HepG2 (cell line): Measurements from ENCODE around the gene SNX9. TPM values are rescaled to one million over a fixed set of nuclear protein-coding genes. Genes with fewer than 3 reads are reported as not detected.

ENCODE experiments used
- ATAC-seq: fragments of 200-7000 bp; cut with Tn5 transposase; 3 replicates; pipeline ENCODE4 v1.9.1; 2020; ENCODE audit warnings: mild to moderate bottlenecking, moderate library complexity
- BruUV-seq: library from RNA; stranded (reverse); fragments of 400-500 nt; replicated peaks from 2 replicates; lab custom pipeline; 2021; lab: Mats Ljungman, UMichigan
- CTCF ChIA-PET: fragments of 300-600 bp; formaldehyde crosslinking; extraction: SDS; loops from one replicate; lab custom pipeline; 2021; ENCODE audit warnings: low total read pairs, inconsistent platforms, low intra/inter-chr PET ratio; lab: Yijun Ruan, JAX
- POLR2A ChIA-PET: fragments of 350-600 bp; sonication (Branson Sonifier 250); formaldehyde crosslinking; loops from one replicate; lab custom pipeline; 2020; ENCODE audit warnings: antibody characterized with exemption, inconsistent platforms; lab: Yijun Ruan, JAX
- DNase-seq: peaks from one replicate; pipeline ENCODE4 v3.0.0-alpha.2; 2015; ENCODE audit warnings: low spot score
- FAIRE-seq: peaks from 3 replicates; lab custom pipeline; 2011; peaks lifted over from hg19 to GRCh38; lab: Jason Lieb, UNC
- H2AFZ ChIP-seq: one replicate; pipeline ENCODE4 v1.6.1; 2011; ENCODE audit warnings: low read length, inconsistent platforms
- H3K27ac ChIP-seq: fragments of 300-600 bp; 3 replicates; pipeline ENCODE4 v1.8.0; 2011; ENCODE audit warnings: mixed run types, mild to moderate bottlenecking, mixed read lengths, low read length, inconsistent platforms; ENCODE audit not compliant: insufficient read depth; ENCODE audit errors: extremely low read length
- H3K27me3 ChIP-seq, 2 experiments: fragments of 200-600 bp in 1 of 2; 2 replicates in 1 of 2; 3 replicates in 1 of 2; pipeline versions ENCODE4 v1.6.0 to v1.8.0; 2011; ENCODE audit warnings: low read length in 2 of 2, mild to moderate bottlenecking in 2 of 2, moderate library complexity in 2 of 2, inconsistent platforms in 1 of 2; ENCODE audit not compliant: insufficient read depth in 2 of 2, control insufficient read depth in 1 of 2
- H3K36me3 ChIP-seq, 2 experiments: fragments of 200-600 bp in 1 of 2; replicated peaks in 1 of 2; 2 replicates in 1 of 2; 3 replicates in 1 of 2; pipeline versions ENCODE4 v1.5.1 to v1.8.0; 2011; ENCODE audit warnings: low read length in 2 of 2, inconsistent platforms in 1 of 2; ENCODE audit not compliant: insufficient read depth in 2 of 2, control insufficient read depth in 1 of 2
- H3K4me1 ChIP-seq: 2 replicates; pipeline ENCODE4 v1.5.1; 2012; ENCODE audit warnings: low read length, inconsistent platforms; ENCODE audit not compliant: insufficient read depth
- H3K4me2 ChIP-seq: 2 replicates; pipeline ENCODE4 v1.6.0; 2011; ENCODE audit warnings: low read depth, low read length, inconsistent platforms
- H3K4me3 ChIP-seq, 3 experiments: fragments of 200-600 bp in 1 of 3; sonication (generic), shearing (Covaris generic) in 1 of 3; replicated peaks in 1 of 3; 2 replicates each; pipeline ENCODE4 v1.5.1; 2011 to 2016; ENCODE audit warnings: low read length in 3 of 3, inconsistent platforms in 2 of 3, low read depth in 2 of 3, mild to moderate bottlenecking in 2 of 3, control low read depth in 1 of 3, mixed read lengths in 1 of 3; ENCODE audit not compliant: insufficient read depth in 1 of 3
- H3K79me2 ChIP-seq: one replicate; pipeline ENCODE4 v1.6.1; 2011; ENCODE audit warnings: low read length, inconsistent platforms; ENCODE audit not compliant: insufficient read depth
- H3K9ac ChIP-seq: 2 replicates; pipeline ENCODE4 v1.6.0; 2011; ENCODE audit warnings: mild to moderate bottlenecking, low read depth, low read length, inconsistent platforms; ENCODE audit not compliant: insufficient read depth
- H3K9me3 ChIP-seq: 2 replicates; pipeline ENCODE4 v1.5.1; 2012; ENCODE audit warnings: mild to moderate bottlenecking, low read length
- H4K20me1 ChIP-seq: 2 replicates; pipeline ENCODE4 v1.6.0; 2011; ENCODE audit warnings: inconsistent platforms, mild to moderate bottlenecking, low read length, moderate library complexity; ENCODE audit not compliant: insufficient read depth
- ATM ChIP-seq: fragments of 450-650 bp; IDR thresholded peaks from 2 replicates; pipeline ENCODE4 v1.7.1; 2017; ENCODE audit warnings: mild to moderate bottlenecking, borderline replicate concordance
- CEBPG ChIP-seq: IDR thresholded peaks from 2 replicates; pipeline ENCODE4 v1.6.1; 2016
- EHMT2 ChIP-seq: fragments of 200-600 bp; sonication (generic); IDR thresholded peaks from 2 replicates; pipeline ENCODE4 v1.7.0; 2017; ENCODE audit warnings: antibody characterized with exemption, low read depth, low read length, borderline replicate concordance
- NR2F1 ChIP-seq, 2 experiments: fragments of 450-650 bp in 1 of 2; formaldehyde crosslinking in 1 of 2; IDR thresholded peaks; 2 replicates each; pipeline versions ENCODE4 v1.5.0 to v1.6.1; 2016 to 2020; ENCODE audit warnings: mild to moderate bottlenecking in 1 of 2, missing compliant biosample characterization in 1 of 2, missing genetic modification reagents in 1 of 2, moderate library complexity in 1 of 2
- SP2 ChIP-seq: sonication (generic); formaldehyde crosslinking; IDR thresholded peaks from 2 replicates; pipeline ENCODE4 v1.5.1; 2020; ENCODE audit warnings: mild to moderate bottlenecking, missing genetic modification reagents
- SYNCRIP ChIP-seq: fragments of 200-400 bp; formaldehyde crosslinking; IDR thresholded peaks from 2 replicates; pipeline ENCODE4 v1.6.1; 2018; ENCODE audit warnings: mild to moderate bottlenecking, low read depth, low read length; ENCODE audit not compliant: insufficient read depth
- TOE1 ChIP-seq: sonication (generic); formaldehyde crosslinking; IDR thresholded peaks from 2 replicates; pipeline ENCODE4 v1.4.0; 2020; ENCODE audit warnings: mild to moderate bottlenecking, missing genetic modification reagents
- ZNF160 ChIP-seq: sonication (generic); formaldehyde crosslinking; IDR thresholded peaks from 2 replicates; pipeline ENCODE4 v1.8.0; 2022; ENCODE audit warnings: mild to moderate bottlenecking, inconsistent platforms, missing genetic modification reagents
- ZNF589 ChIP-seq: sonication (generic); formaldehyde crosslinking; conservative IDR thresholded peaks from 2 replicates; pipeline ENCODE4 v1.8.0; 2022; ENCODE audit warnings: mild to moderate bottlenecking, moderate library complexity, missing genetic modification reagents
- ZSCAN31 ChIP-seq: sonication (generic); formaldehyde crosslinking; IDR thresholded peaks from 2 replicates; pipeline ENCODE4 v1.5.0; 2020; ENCODE audit warnings: low read depth, mild to moderate bottlenecking, missing genetic modification reagents
- WGBS: methylation state at CpG from one replicate; pipeline ENCODE4 v1.1.6; 2017; ENCODE audit warnings: low lambda C conversion rate; 5-methylcytosine and 5-hydroxymethylcytosine counted together
- in situ Hi-C: cut with HindIII; loops from 2 replicates; pipeline ENCODE4 v1.10.0; 2017; ENCODE audit warnings: low pct_unique_long_range_greater_than_20kb; ENCODE audit not compliant: extremely low pct_ligation_motif_present
- intact Hi-C: fragments of 100-400 bp; cut with micrococcal nuclease; formaldehyde crosslinking; loops from one replicate; pipeline ENCODE4 v1.10.0; 2022; ENCODE audit not compliant: unreplicated experiment
- polyA plus RNA-seq, 8 experiments: library from polyadenylated mRNA; depleted of rRNA in 3 of 8; stranded (reverse) in 7 of 8; unstranded in 1 of 8; fragments of >200 nt; fragmentation: Illumina TruSeq in 4 of 8; extraction: Trizol in 4 of 8; gene quantifications; 2 replicates each; pipeline versions ENCODE4 v1.2.1 to v1.2.3, GENCODE V29; 2011 to 2016; ENCODE audit warnings: low read depth in 4 of 8, missing spikeins in 1 of 8, mixed read lengths in 1 of 8; ENCODE audit not compliant: insufficient read depth in 1 of 8
- total RNA-seq, 5 experiments: library from RNA; depleted of rRNA; stranded (reverse); fragments of >200 nt; fragmentation: Illumina TruSeq; extraction: Trizol; gene quantifications; 2 replicates each; pipeline ENCODE4 v1.2.3, GENCODE V29; 2016; ENCODE audit warnings: low read depth in 1 of 5
- TF ChIP-seq, protein P1 (sequence below): sonication (generic); formaldehyde crosslinking; conservative IDR thresholded peaks from 2 replicates; pipeline ENCODE4 v1.5.0; 2020; ENCODE audit warnings: missing genetic modification reagents
- TF ChIP-seq, protein P2 (sequence below): sonication (generic); formaldehyde crosslinking; IDR thresholded peaks from 2 replicates; pipeline ENCODE4 v1.5.0; 2020; ENCODE audit warnings: missing genetic modification reagents, mild to moderate bottlenecking, borderline replicate concordance
- TF ChIP-seq, protein P3 (sequence below): sonication (generic); formaldehyde crosslinking; IDR thresholded peaks from 2 replicates; pipeline ENCODE4 v1.8.0; 2023; ENCODE audit warnings: mild to moderate bottlenecking, missing genetic modification reagents
- TF ChIP-seq, protein P4 (sequence below): sonication (generic); formaldehyde crosslinking; IDR thresholded peaks from 2 replicates; pipeline ENCODE4 v1.4.0; 2020; ENCODE audit warnings: missing genetic modification reagents
- TF ChIP-seq, protein P5 (sequence below): sonication (generic); formaldehyde crosslinking; conservative IDR thresholded peaks from 2 replicates; pipeline ENCODE4 v1.4.0; 2020; ENCODE audit warnings: missing genetic modification reagents
- TF ChIP-seq, protein P6 (sequence below): sonication (generic); formaldehyde crosslinking; IDR thresholded peaks from 2 replicates; pipeline ENCODE4 v1.8.1; 2023; ENCODE audit warnings: mild to moderate bottlenecking, missing genetic modification reagents

The SNX9 gene
- total and polyA plus RNA-seq, 2 of the 13 experiments (the other 11 are each of a cell fraction or from before 2014, with no cell fraction given): 21.9 to 36.0 TPM

DNA sequence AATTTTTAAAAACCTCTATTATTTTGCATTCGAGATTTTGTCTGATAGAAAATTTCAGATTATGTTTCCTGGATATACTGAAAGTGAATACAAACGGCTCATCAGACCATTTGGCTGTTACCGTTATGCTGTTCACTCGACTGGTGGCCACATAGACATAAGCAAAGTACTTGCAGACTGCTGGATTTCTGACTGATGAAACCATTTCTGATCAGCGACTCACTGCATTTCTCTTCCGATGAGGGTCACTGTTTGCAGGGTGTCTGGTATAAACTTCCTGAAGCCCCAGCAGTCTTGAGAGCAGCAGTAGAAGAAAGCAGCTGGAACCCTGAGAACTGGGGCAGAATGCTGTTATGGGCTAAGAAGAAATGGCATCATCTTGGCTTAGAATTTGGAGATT lies 17.7 kb downstream of the SNX9 start:
- WGBS: 94% methylated on average over 6 of the region's 6 CpGs
- TF ChIP-seq, protein P1, sequence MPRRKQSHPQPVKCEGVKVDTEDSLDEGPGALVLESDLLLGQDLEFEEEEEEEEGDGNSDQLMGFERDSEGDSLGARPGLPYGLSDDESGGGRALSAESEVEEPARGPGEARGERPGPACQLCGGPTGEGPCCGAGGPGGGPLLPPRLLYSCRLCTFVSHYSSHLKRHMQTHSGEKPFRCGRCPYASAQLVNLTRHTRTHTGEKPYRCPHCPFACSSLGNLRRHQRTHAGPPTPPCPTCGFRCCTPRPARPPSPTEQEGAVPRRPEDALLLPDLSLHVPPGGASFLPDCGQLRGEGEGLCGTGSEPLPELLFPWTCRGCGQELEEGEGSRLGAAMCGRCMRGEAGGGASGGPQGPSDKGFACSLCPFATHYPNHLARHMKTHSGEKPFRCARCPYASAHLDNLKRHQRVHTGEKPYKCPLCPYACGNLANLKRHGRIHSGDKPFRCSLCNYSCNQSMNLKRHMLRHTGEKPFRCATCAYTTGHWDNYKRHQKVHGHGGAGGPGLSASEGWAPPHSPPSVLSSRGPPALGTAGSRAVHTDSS (CRISPR knock-in tag): no peak
- TF ChIP-seq ZSCAN31 (CRISPR knock-in tag) (no peak), ZNF589 (CRISPR knock-in tag) (no peak), SYNCRIP (no peak), EHMT2 (no peak), NR2F1 (CRISPR knock-in tag; IDR thresholded peaks at IDR 0.05) (no peak), ZNF160 (CRISPR knock-in tag) (no peak), SP2 (CRISPR knock-in tag) (no peak), TOE1 (CRISPR knock-in tag) (no peak), ATM (no peak), CEBPG (CRISPR knock-in tag) (no peak)
- TF ChIP-seq, protein P2, sequence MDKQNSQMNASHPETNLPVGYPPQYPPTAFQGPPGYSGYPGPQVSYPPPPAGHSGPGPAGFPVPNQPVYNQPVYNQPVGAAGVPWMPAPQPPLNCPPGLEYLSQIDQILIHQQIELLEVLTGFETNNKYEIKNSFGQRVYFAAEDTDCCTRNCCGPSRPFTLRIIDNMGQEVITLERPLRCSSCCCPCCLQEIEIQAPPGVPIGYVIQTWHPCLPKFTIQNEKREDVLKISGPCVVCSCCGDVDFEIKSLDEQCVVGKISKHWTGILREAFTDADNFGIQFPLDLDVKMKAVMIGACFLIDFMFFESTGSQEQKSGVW (CRISPR knock-in tag): no peak
- TF ChIP-seq, protein P3, sequence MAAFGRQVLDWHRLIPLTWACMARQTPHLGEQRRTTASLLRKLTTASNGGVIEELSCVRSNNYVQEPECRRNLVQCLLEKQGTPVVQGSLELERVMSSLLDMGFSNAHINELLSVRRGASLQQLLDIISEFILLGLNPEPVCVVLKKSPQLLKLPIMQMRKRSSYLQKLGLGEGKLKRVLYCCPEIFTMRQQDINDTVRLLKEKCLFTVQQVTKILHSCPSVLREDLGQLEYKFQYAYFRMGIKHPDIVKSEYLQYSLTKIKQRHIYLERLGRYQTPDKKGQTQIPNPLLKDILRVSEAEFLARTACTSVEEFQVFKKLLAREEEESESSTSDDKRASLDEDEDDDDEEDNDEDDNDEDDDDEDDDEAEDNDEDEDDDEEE (CRISPR knock-in tag): no peak
- TF ChIP-seq, protein P4, sequence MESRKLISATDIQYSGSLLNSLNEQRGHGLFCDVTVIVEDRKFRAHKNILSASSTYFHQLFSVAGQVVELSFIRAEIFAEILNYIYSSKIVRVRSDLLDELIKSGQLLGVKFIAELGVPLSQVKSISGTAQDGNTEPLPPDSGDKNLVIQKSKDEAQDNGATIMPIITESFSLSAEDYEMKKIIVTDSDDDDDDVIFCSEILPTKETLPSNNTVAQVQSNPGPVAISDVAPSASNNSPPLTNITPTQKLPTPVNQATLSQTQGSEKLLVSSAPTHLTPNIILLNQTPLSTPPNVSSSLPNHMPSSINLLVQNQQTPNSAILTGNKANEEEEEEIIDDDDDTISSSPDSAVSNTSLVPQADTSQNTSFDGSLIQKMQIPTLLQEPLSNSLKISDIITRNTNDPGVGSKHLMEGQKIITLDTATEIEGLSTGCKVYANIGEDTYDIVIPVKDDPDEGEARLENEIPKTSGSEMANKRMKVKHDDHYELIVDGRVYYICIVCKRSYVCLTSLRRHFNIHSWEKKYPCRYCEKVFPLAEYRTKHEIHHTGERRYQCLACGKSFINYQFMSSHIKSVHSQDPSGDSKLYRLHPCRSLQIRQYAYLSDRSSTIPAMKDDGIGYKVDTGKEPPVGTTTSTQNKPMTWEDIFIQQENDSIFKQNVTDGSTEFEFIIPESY (CRISPR knock-in tag): no peak
- TF ChIP-seq, protein P5, sequence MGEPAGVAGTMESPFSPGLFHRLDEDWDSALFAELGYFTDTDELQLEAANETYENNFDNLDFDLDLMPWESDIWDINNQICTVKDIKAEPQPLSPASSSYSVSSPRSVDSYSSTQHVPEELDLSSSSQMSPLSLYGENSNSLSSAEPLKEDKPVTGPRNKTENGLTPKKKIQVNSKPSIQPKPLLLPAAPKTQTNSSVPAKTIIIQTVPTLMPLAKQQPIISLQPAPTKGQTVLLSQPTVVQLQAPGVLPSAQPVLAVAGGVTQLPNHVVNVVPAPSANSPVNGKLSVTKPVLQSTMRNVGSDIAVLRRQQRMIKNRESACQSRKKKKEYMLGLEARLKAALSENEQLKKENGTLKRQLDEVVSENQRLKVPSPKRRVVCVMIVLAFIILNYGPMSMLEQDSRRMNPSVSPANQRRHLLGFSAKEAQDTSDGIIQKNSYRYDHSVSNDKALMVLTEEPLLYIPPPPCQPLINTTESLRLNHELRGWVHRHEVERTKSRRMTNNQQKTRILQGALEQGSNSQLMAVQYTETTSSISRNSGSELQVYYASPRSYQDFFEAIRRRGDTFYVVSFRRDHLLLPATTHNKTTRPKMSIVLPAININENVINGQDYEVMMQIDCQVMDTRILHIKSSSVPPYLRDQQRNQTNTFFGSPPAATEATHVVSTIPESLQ (CRISPR knock-in tag): no peak
- TF ChIP-seq, protein P6, sequence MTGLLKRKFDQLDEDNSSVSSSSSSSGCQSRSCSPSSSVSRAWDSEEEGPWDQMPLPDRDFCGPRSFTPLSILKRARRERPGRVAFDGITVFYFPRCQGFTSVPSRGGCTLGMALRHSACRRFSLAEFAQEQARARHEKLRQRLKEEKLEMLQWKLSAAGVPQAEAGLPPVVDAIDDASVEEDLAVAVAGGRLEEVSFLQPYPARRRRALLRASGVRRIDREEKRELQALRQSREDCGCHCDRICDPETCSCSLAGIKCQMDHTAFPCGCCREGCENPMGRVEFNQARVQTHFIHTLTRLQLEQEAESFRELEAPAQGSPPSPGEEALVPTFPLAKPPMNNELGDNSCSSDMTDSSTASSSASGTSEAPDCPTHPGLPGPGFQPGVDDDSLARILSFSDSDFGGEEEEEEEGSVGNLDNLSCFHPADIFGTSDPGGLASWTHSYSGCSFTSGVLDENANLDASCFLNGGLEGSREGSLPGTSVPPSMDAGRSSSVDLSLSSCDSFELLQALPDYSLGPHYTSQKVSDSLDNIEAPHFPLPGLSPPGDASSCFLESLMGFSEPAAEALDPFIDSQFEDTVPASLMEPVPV (CRISPR knock-in tag): no peak

More for the DNA sequence above, 17.7 kb downstream of the SNX9 start:
- no peak overlapping the region for H2AFZ ChIP-seq
- H3K4me2 ChIP-seq: no peak overlapping the region
- in situ Hi-C loops (no loop called here), intact Hi-C loops (no loop called here)
- H3K4me3 ChIP-seq: no peak overlapping the region
- H3K9ac ChIP-seq: no peak overlapping the region
- no peak overlapping the region for H3K27ac ChIP-seq
- no peaks in the 10 kb centered on the region for H3K27me3 ChIP-seq
- FAIRE-seq (no peak), ATAC-seq (no peak), DNase-seq (no peak)
- CTCF ChIA-PET: no interaction called here
- peaks cover 75% of the 10 kb centered on the region for H3K79me2 ChIP-seq
- no TSS peak for BruUV-seq
- H3K9me3 ChIP-seq: no peaks in the 10 kb centered on the region
- peaks cover 30% of the 10 kb centered on the region for H4K20me1 ChIP-seq
- H3K4me1 ChIP-seq: 0 out of 2 replicates have a peak, but pooled peaks cover 7% of the 10 kb centered on the region
- POLR2A ChIA-PET: no interaction called here
- no peaks in the 10 kb centered on the region for H3K36me3 ChIP-seq
